ENCODE results near the gene PPP2R5D. TPM values are rescaled to one million over a fixed set of nuclear protein-coding genes. Genes with fewer than 3 reads are reported as not detected.

The PPP2R5D gene
- total RNA-seq, 1 donor from 2014 or later: 37.3 TPM

GRCh38 chr6:43059168-43060033, 75.0 kb downstream of the PPP2R5D start, which contains the start of the genes KLC4 and MRPL2:
Gene KLC4, plus strand, starts transcription at chr6:43059631. Its CDS starts 1,705 bp downstream, at chr6:43061336.
Gene MRPL2, minus strand, starts transcription at chr6:43059434. Its CDS starts 53 bp downstream, at chr6:43059381.
- DNase-seq: peak; percentile 100

DNA sequence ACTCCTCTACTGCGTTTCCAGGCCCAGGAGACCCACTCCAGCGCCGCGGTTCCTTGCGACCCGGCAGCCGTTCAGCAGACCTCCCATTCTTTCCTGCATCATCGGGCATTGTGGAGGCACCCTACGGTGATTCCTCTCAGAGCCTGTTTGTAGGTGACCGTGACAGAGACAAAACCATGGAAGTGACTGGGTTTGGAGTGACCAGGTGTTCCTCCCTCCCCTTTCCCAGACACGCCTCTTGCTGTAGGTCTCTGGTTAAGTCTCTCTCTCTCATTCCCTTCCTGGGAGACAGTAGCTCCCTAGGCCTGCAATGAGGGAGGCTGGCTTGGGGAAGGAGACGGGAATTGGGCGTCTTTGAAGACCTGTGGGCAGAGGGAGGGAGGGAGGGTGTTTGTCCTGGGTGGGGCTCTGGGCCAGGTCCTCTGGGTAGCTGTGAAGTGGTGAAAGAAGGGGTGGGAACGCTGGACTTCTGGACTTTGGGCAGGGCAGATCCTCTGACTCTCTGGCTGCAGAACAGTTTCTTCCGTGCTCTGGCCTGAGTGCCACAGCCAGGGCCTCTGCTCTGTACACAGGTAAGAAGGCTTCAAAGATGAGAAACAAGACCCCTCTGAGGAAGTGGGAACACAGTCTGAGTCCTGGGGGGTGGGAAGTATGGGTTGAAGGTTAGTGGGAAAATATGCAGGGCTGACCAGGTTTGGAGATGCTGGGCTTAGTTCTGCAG, 75.8 kb downstream of the PPP2R5D start:
- DNase-seq: no peak

- no peak for DNase-seq
These were observed 76.6 kb downstream of the PPP2R5D start for GRCh38 chr6:43060755-43061633.

DNA sequence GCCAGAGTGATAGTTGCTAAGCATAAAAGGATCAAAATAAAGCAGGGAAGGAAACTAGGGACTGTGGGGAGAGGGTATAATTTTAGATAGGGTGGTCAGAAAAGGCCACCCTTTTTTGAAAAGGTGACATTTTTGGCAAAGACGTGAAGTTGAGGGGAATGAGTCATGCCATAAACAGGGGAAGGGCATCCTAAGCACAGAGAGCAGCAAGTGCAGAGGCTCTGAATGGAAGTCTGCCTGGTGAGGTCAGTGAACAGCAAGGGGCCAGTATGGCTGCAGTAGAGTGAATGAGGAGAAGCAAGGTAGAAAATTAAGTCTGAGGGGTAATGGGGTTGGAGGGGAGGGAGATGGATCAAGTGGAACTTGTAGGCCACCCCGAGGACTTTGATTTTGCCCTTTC, 77.5 kb downstream of the PPP2R5D start:
- no peak for DNase-seq

Other genes with a start within 250 kb of the PPP2R5D start
- 30.3 TPM for gene TBCC, start 238.5 kb upstream of the PPP2R5D start, total RNA-seq
- 16.6 TPM for gene BICRAL, start 202.5 kb upstream of the PPP2R5D start, total RNA-seq
- 134 TPM for gene RPL7L1, start 105.0 kb upstream of the PPP2R5D start, total RNA-seq
- gene PTCRA, start 68.5 kb upstream of the PPP2R5D start, total RNA-seq: 1.8 TPM
- 23.7 TPM for gene CNPY3, start 55.1 kb upstream of the PPP2R5D start, total RNA-seq
- gene GNMT, start 23.8 kb upstream of the PPP2R5D start, total RNA-seq: 0.41 TPM
- 23.1 TPM for gene PEX6, start 5.4 kb upstream of the PPP2R5D start, total RNA-seq
- 23.8 TPM for gene MEA1, start 29.4 kb downstream of the PPP2R5D start, total RNA-seq
- 249 TPM for gene KLHDC3, start 29.7 kb downstream of the PPP2R5D start, total RNA-seq
- 45.0 TPM for gene RRP36, start 37.1 kb downstream of the PPP2R5D start, total RNA-seq
- 37.4 TPM for gene CUL7, start 69.3 kb downstream of the PPP2R5D start, total RNA-seq
- gene MRPL2, start 74.9 kb downstream of the PPP2R5D start, total RNA-seq: 20.9 TPM
- gene KLC4, start 75.1 kb downstream of the PPP2R5D start, total RNA-seq: 32.3 TPM
- gene PTK7, start 91.7 kb downstream of the PPP2R5D start, total RNA-seq: 67.8 TPM
- 28.3 TPM for gene SRF, start 186.7 kb downstream of the PPP2R5D start, total RNA-seq
- gene CUL9, start 197.6 kb downstream of the PPP2R5D start, total RNA-seq: 16.3 TPM
- gene DNPH1, start 244.9 kb downstream of the PPP2R5D start, total RNA-seq: 33.0 TPM